HepG2 (cell line): ENCODE measurements around the gene GTF2I. TPM values are rescaled to one million over a fixed set of nuclear protein-coding genes. Genes with fewer than 3 reads are reported as not detected.

Experiments
- ATAC-seq: fragments of 200-7000 bp; cut with Tn5 transposase; 3 replicates; pipeline ENCODE4 v1.9.1; 2020; ENCODE audit warnings: mild to moderate bottlenecking, moderate library complexity
- BruUV-seq: library from RNA; stranded (reverse); fragments of 400-500 nt; replicated peaks from 2 replicates; lab custom pipeline; 2021; lab: Mats Ljungman, UMichigan
- CTCF ChIA-PET: fragments of 300-600 bp; formaldehyde crosslinking; extraction: SDS; loops from one replicate; lab custom pipeline; 2021; ENCODE audit warnings: low total read pairs, inconsistent platforms, low intra/inter-chr PET ratio; lab: Yijun Ruan, JAX
- POLR2A ChIA-PET: fragments of 350-600 bp; sonication (Branson Sonifier 250); formaldehyde crosslinking; loops from one replicate; lab custom pipeline; 2020; ENCODE audit warnings: antibody characterized with exemption, inconsistent platforms; lab: Yijun Ruan, JAX
- DNase-seq: peaks from one replicate; pipeline ENCODE4 v3.0.0-alpha.2; 2015; ENCODE audit warnings: low spot score
- FAIRE-seq: peaks from 3 replicates; lab custom pipeline; 2011; peaks lifted over from hg19 to GRCh38; lab: Jason Lieb, UNC
- H2AFZ ChIP-seq: one replicate; pipeline ENCODE4 v1.6.1; 2011; ENCODE audit warnings: low read length, inconsistent platforms
- H3K27ac ChIP-seq: fragments of 300-600 bp; 3 replicates; pipeline ENCODE4 v1.8.0; 2011; ENCODE audit warnings: mixed run types, mild to moderate bottlenecking, mixed read lengths, low read length, inconsistent platforms; ENCODE audit not compliant: insufficient read depth; ENCODE audit errors: extremely low read length
- H3K27me3 ChIP-seq, 2 experiments: fragments of 200-600 bp in 1 of 2; 2 replicates in 1 of 2; 3 replicates in 1 of 2; pipeline versions ENCODE4 v1.6.0 to v1.8.0; 2011; ENCODE audit warnings: low read length in 2 of 2, mild to moderate bottlenecking in 2 of 2, moderate library complexity in 2 of 2, inconsistent platforms in 1 of 2; ENCODE audit not compliant: insufficient read depth in 2 of 2, control insufficient read depth in 1 of 2
- H3K36me3 ChIP-seq, 2 experiments: fragments of 200-600 bp in 1 of 2; replicated peaks in 1 of 2; 2 replicates in 1 of 2; 3 replicates in 1 of 2; pipeline versions ENCODE4 v1.5.1 to v1.8.0; 2011; ENCODE audit warnings: low read length in 2 of 2, inconsistent platforms in 1 of 2; ENCODE audit not compliant: insufficient read depth in 2 of 2, control insufficient read depth in 1 of 2
- H3K4me1 ChIP-seq: 2 replicates; pipeline ENCODE4 v1.5.1; 2012; ENCODE audit warnings: low read length, inconsistent platforms; ENCODE audit not compliant: insufficient read depth
- H3K4me2 ChIP-seq: 2 replicates; pipeline ENCODE4 v1.6.0; 2011; ENCODE audit warnings: low read depth, low read length, inconsistent platforms
- H3K4me3 ChIP-seq, 3 experiments: fragments of 200-600 bp in 1 of 3; sonication (generic), shearing (Covaris generic) in 1 of 3; replicated peaks in 1 of 3; 2 replicates each; pipeline ENCODE4 v1.5.1; 2011 to 2016; ENCODE audit warnings: low read length in 3 of 3, inconsistent platforms in 2 of 3, low read depth in 2 of 3, mild to moderate bottlenecking in 2 of 3, control low read depth in 1 of 3, mixed read lengths in 1 of 3; ENCODE audit not compliant: insufficient read depth in 1 of 3
- H3K79me2 ChIP-seq: one replicate; pipeline ENCODE4 v1.6.1; 2011; ENCODE audit warnings: low read length, inconsistent platforms; ENCODE audit not compliant: insufficient read depth
- H3K9ac ChIP-seq: 2 replicates; pipeline ENCODE4 v1.6.0; 2011; ENCODE audit warnings: mild to moderate bottlenecking, low read depth, low read length, inconsistent platforms; ENCODE audit not compliant: insufficient read depth
- H3K9me3 ChIP-seq: 2 replicates; pipeline ENCODE4 v1.5.1; 2012; ENCODE audit warnings: mild to moderate bottlenecking, low read length
- H4K20me1 ChIP-seq: 2 replicates; pipeline ENCODE4 v1.6.0; 2011; ENCODE audit warnings: inconsistent platforms, mild to moderate bottlenecking, low read length, moderate library complexity; ENCODE audit not compliant: insufficient read depth
- ELF1 ChIP-seq: sonication (generic); formaldehyde crosslinking; IDR thresholded peaks from 2 replicates; pipeline ENCODE4 v1.4.0; 2020; ENCODE audit warnings: missing genetic modification reagents
- ERF ChIP-seq: IDR thresholded peaks from 2 replicates; pipeline ENCODE4 v1.6.1; 2018; ENCODE audit warnings: missing biosample characterization, missing genetic modification reagents
- ETV5 ChIP-seq: IDR thresholded peaks from 2 replicates; pipeline ENCODE4 v1.6.1; 2018; ENCODE audit warnings: missing biosample characterization, missing genetic modification reagents, inconsistent platforms, borderline replicate concordance
- KDM6A ChIP-seq: IDR thresholded peaks from 2 replicates; pipeline ENCODE4 v1.6.1; 2016; ENCODE audit warnings: low read depth
- LCORL ChIP-seq, 2 experiments: fragments of 450-650 bp in 1 of 2; sonication (generic) in 1 of 2; formaldehyde crosslinking in 1 of 2; IDR thresholded peaks; 2 replicates each; pipeline versions ENCODE4 v1.5.0 to v1.6.1; 2017 to 2020; ENCODE audit warnings: antibody characterized with exemption in 1 of 2, missing genetic modification reagents in 1 of 2
- NFATC3 ChIP-seq: sonication (generic); formaldehyde crosslinking; IDR thresholded peaks from 2 replicates; pipeline ENCODE4 v1.5.1; 2020; ENCODE audit warnings: mild to moderate bottlenecking, missing genetic modification reagents
- NR3C1 ChIP-seq: sonication (generic); formaldehyde crosslinking; IDR thresholded peaks from 2 replicates; pipeline ENCODE4 v1.4.0; 2020; ENCODE audit warnings: missing genetic modification reagents
- ONECUT2 ChIP-seq: sonication (generic); formaldehyde crosslinking; IDR thresholded peaks from 2 replicates; pipeline ENCODE4 v1.4.0; 2020; ENCODE audit warnings: missing genetic modification reagents
- POGZ ChIP-seq: sonication (generic); formaldehyde crosslinking; IDR thresholded peaks from 2 replicates; pipeline ENCODE4 v1.4.0; 2020; ENCODE audit warnings: mild to moderate bottlenecking, missing genetic modification reagents
- RAD21 ChIP-seq: fragments of 450-650 bp; formaldehyde crosslinking; IDR thresholded peaks from 2 replicates; pipeline ENCODE4 v1.5.0; 2020; ENCODE audit warnings: mild to moderate bottlenecking
- RORA ChIP-seq: sonication (generic); formaldehyde crosslinking; IDR thresholded peaks from 2 replicates; pipeline ENCODE4 v1.5.0; 2020; ENCODE audit warnings: mild to moderate bottlenecking, missing genetic modification reagents, moderate library complexity
- SIX4 ChIP-seq: sonication (generic); formaldehyde crosslinking; IDR thresholded peaks from 2 replicates; pipeline ENCODE4 v1.4.0; 2020; ENCODE audit warnings: missing genetic modification reagents
- THRA ChIP-seq: sonication (generic); formaldehyde crosslinking; IDR thresholded peaks from 2 replicates; pipeline ENCODE4 v1.4.0; 2020; ENCODE audit warnings: missing genetic modification reagents, borderline replicate concordance
- ZBTB21 ChIP-seq: sonication (generic); formaldehyde crosslinking; IDR thresholded peaks from 2 replicates; pipeline ENCODE4 v1.4.0; 2020; ENCODE audit warnings: missing genetic modification reagents
- ZBTB7B ChIP-seq: sonication (generic); formaldehyde crosslinking; IDR thresholded peaks from 2 replicates; pipeline ENCODE4 v1.4.0; 2020; ENCODE audit warnings: missing genetic modification reagents
- ZNF10 ChIP-seq: sonication (generic); formaldehyde crosslinking; IDR thresholded peaks from 2 replicates; pipeline ENCODE4 v1.4.0; 2020; ENCODE audit warnings: mild to moderate bottlenecking, low read depth, missing genetic modification reagents, borderline replicate concordance
- ZNF121 ChIP-seq: sonication (generic); formaldehyde crosslinking; IDR thresholded peaks from 2 replicates; pipeline ENCODE4 v1.5.0; 2020; ENCODE audit warnings: mild to moderate bottlenecking, missing genetic modification reagents
- ZNF441 ChIP-seq: sonication (generic); formaldehyde crosslinking; IDR thresholded peaks from 2 replicates; pipeline ENCODE4 v1.7.0; 2021; ENCODE audit warnings: missing genetic modification reagents, borderline replicate concordance
- ZNF501 ChIP-seq: sonication (generic); formaldehyde crosslinking; IDR thresholded peaks from 2 replicates; pipeline ENCODE4 v1.5.1; 2020; ENCODE audit warnings: mild to moderate bottlenecking, moderate library complexity, missing genetic modification reagents
- ZNF547 ChIP-seq: sonication (generic); formaldehyde crosslinking; IDR thresholded peaks from 2 replicates; pipeline ENCODE4 v1.5.1; 2020; ENCODE audit warnings: mild to moderate bottlenecking, missing genetic modification reagents
- ZNF567 ChIP-seq: sonication (generic); formaldehyde crosslinking; IDR thresholded peaks from 2 replicates; pipeline ENCODE4 v1.8.1; 2023; ENCODE audit warnings: mild to moderate bottlenecking, missing genetic modification reagents, borderline replicate concordance
- ZNF607 ChIP-seq: sonication (generic); formaldehyde crosslinking; IDR thresholded peaks from 2 replicates; pipeline ENCODE4 v1.5.1; 2020; ENCODE audit warnings: missing genetic modification reagents, mild to moderate bottlenecking, borderline replicate concordance
- ZNF713 ChIP-seq: sonication (generic); formaldehyde crosslinking; IDR thresholded peaks from 2 replicates; pipeline ENCODE4 v1.4.0; 2020; ENCODE audit warnings: mild to moderate bottlenecking, missing genetic modification reagents
- ZNF720 ChIP-seq: sonication (generic); formaldehyde crosslinking; IDR thresholded peaks from 2 replicates; pipeline ENCODE4 v1.4.0; 2020; ENCODE audit warnings: missing genetic modification reagents
- ZSCAN31 ChIP-seq: sonication (generic); formaldehyde crosslinking; IDR thresholded peaks from 2 replicates; pipeline ENCODE4 v1.5.0; 2020; ENCODE audit warnings: low read depth, mild to moderate bottlenecking, missing genetic modification reagents
- WGBS: methylation state at CpG from one replicate; pipeline ENCODE4 v1.1.6; 2017; ENCODE audit warnings: low lambda C conversion rate; 5-methylcytosine and 5-hydroxymethylcytosine counted together
- in situ Hi-C: cut with HindIII; loops from 2 replicates; pipeline ENCODE4 v1.10.0; 2017; ENCODE audit warnings: low pct_unique_long_range_greater_than_20kb; ENCODE audit not compliant: extremely low pct_ligation_motif_present
- intact Hi-C: fragments of 100-400 bp; cut with micrococcal nuclease; formaldehyde crosslinking; loops from one replicate; pipeline ENCODE4 v1.10.0; 2022; ENCODE audit not compliant: unreplicated experiment
- polyA plus RNA-seq, 8 experiments: library from polyadenylated mRNA; depleted of rRNA in 3 of 8; stranded (reverse) in 7 of 8; unstranded in 1 of 8; fragments of >200 nt; fragmentation: Illumina TruSeq in 4 of 8; extraction: Trizol in 4 of 8; gene quantifications; 2 replicates each; pipeline versions ENCODE4 v1.2.1 to v1.2.3, GENCODE V29; 2011 to 2016; ENCODE audit warnings: low read depth in 4 of 8, missing spikeins in 1 of 8, mixed read lengths in 1 of 8; ENCODE audit not compliant: insufficient read depth in 1 of 8
- total RNA-seq, 5 experiments: library from RNA; depleted of rRNA; stranded (reverse); fragments of >200 nt; fragmentation: Illumina TruSeq; extraction: Trizol; gene quantifications; 2 replicates each; pipeline ENCODE4 v1.2.3, GENCODE V29; 2016; ENCODE audit warnings: low read depth in 1 of 5

GTF2I gene
- total and polyA plus RNA-seq, 2 of the 13 experiments (the other 11 are each of a cell fraction or from before 2014, with no cell fraction given) = 74.6 to 125 TPM

DNA sequence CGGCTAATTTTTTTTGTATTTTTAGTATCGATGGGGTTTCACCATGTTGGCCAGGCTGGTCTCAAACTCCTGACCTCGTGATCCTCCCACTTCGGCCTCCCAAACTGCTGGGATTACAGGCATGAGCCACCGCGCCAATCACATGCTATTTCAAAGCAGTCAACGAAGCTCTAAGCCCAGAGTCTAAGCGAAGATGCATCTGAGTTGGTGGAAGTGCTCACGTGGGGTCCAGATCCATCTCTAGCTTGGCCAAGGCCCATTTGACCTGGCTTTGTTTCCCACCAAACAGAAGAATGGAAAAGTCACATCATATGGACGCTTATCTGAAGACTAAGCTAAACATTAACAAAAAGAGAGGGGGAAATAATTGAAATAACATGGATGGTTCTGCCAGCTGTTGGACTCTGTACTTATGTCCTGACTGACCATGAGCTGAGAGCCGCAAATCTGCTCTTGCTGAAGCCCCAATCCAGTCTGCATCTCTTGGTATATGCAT, 3.8 kb upstream of the GTF2I start (continued):
- no peak; the same call in 1 of the 2 replicates for TF ChIP-seq ELF1 (CRISPR knock-in tag)
- TF ChIP-seq POGZ (CRISPR knock-in tag) = peak; percentile 86
- 0 out of 2 replicates have a peak, but pooled peaks have one; percentile 59 for TF ChIP-seq ZNF720 (CRISPR knock-in tag)
- TF ChIP-seq ERF (CRISPR knock-in tag) = peak; percentile 25; the same call in 1 of the 2 replicates
- peak; percentile 7; the same call in 1 of the 2 replicates for TF ChIP-seq RAD21 (CRISPR knock-in tag)
- peak; percentile 75; the same call in 1 of the 2 replicates for TF ChIP-seq THRA (CRISPR knock-in tag)
- TF ChIP-seq ONECUT2 = peak; percentile 34; the same call in 1 of the 2 replicates
- peak; percentile 74; the same call in 1 of the 2 replicates for TF ChIP-seq ZNF607 (CRISPR knock-in tag)
- TF ChIP-seq LCORL (IDR thresholded peaks at IDR 0.05) = no peak
- peak; percentile 43; the same call in 1 of the 2 replicates for TF ChIP-seq LCORL (CRISPR knock-in tag; IDR thresholded peaks at IDR 0.05)
- TF ChIP-seq ZBTB7B = peak; percentile 61; the same call in 1 of the 2 replicates
- TF ChIP-seq ZNF501 (CRISPR knock-in tag) = peak; percentile 73; the same call in 1 of the 2 replicates
- TF ChIP-seq ZNF547 (CRISPR knock-in tag) = peak; percentile 87; the same call in 1 of the 2 replicates
- TF ChIP-seq, all 625 proteins: peak for 213

GRCh38 chr7:74654811-74655210, 2.7 kb upstream of the GTF2I start:
- in situ Hi-C loops (loop anchor here (5.0 kb wide), 1 partner anchor 73 kb away; no protein-coding TSS in a partner anchor), intact Hi-C loops (loop anchor here (1.0 kb wide), 2 partner anchors 45 to 75 kb away; no protein-coding TSS in a partner anchor)
- Histone ChIP-seq H3K4me1 (peaks cover 45% of the 10 kb centered on the region), H3K27ac (peak overlapping the region; percentile 98), H3K36me3 (no peaks in the 10 kb centered on the region; a peak in 1 of 5 replicates), H3K79me2 (peaks cover 13% of the 10 kb centered on the region), H3K4me3 (no peak overlapping the region), H2AFZ (no peak overlapping the region), H3K4me2 (peak overlapping the region; percentile 28; the same call in 1 of the 2 replicates), H4K20me1 (peaks cover 12% of the 10 kb centered on the region), H3K9me3 (no peaks in the 10 kb centered on the region), H3K9ac (peak overlapping the region; percentile 4), H3K27me3 (no peaks in the 10 kb centered on the region; a peak in 1 of 5 replicates)
- BruUV-seq = no TSS peak
- DNase-seq (no peak), ATAC-seq (no peak), FAIRE-seq (no peak)
- ChIA-PET POLR2A (interaction anchor here (0.7 to 2.5 kb wide), 5 partner anchors 19 to 74 kb away, joined by 3 to 25 read pairs (median 10); no protein-coding TSS in a partner anchor), CTCF (no interaction called here)
- 83% methylated on average over 5 of the region's 5 CpGs for WGBS
- TF ChIP-seq ZNF441 (CRISPR knock-in tag) (no peak), NR3C1 (CRISPR knock-in tag) (no peak), ZBTB21 (no peak), KDM6A (no peak), RORA (CRISPR knock-in tag) (no peak), ETV5 (CRISPR knock-in tag) (no peak), ZNF567 (no peak), ZSCAN31 (CRISPR knock-in tag) (no peak), ZNF10 (CRISPR knock-in tag) (no peak), ZNF121 (peak; percentile 80), ZNF713 (CRISPR knock-in tag) (no peak), SIX4 (0 out of 2 replicates have a peak, but pooled peaks have one; percentile 17), NFATC3 (no peak)
